ENCODE results near the gene DICER1.
"Not testable (repeated sequence)": the region's sequence is repeated elsewhere in the genome, so short reads cannot be mapped to it uniquely, and the experiment has no call there.

The DICER1 gene

DNA sequence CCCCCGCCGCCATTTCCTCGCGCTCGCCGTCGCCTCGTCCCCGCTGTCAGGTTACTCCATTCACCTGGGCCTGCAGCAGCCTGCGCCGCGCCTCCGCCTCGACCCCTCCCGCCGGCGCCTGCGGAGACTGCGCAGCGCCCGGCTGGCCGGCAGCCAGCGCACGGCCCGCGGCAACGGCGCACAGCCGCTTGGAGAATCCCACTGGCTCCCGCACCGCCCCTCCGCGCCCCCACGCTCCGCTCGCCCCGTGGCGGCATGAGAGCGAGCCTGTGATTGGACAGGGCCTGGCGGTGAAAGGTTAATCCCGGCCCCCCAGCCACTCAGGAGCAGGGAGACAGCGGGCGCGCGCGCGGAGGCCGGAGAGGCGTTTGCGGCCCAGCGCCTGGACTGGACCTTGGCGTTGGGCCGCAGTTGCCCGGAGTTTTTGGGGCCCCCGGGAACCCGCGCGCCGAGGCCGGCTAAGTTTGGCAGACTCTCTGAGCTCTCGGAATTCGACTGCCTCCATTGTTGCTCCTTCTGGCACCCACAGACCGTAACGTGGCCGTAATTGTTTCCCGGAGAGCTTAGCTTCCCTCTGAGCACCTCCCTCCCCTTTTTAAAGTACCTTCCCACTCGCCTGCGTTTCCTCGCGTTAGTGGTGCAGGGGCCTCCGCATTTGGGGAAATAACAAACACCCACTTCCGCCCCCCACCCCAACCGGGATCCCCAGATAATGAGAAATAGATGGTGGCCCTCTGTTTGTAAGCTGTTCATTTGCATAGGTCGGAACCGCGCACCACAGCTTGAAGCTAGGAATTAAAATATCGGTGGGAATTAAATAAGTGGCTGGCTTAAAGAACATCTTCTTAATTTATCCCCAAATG lies at the start of gene DICER1:
Gene DICER1 (minus strand): TSS at position 203 of the 863 bp plus-strand sequence. CDS start 24,071 bp downstream, outside the sequence.
- DNase-seq: peak; percentile 83

DNA sequence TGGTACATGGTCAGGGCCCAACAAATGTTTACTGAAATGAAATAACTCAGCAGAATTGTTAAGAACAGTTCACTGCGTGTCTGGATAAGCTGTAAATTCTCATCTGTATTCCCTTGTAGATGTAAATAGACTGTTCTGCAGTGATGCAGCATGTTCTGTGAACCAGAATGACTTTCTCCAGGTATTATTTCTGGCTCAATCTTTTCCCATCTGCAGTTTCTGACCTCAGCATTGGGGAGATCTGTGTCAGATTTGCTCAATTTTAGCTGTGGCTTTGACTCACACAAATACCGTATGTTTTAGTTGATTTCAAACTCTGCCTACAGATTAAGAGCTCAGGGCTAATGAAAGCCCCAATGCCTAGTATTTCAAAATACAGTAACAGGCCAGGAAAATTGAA lies 49.2 kb upstream of the DICER1 start:
- DNase-seq: no peak

DNA sequence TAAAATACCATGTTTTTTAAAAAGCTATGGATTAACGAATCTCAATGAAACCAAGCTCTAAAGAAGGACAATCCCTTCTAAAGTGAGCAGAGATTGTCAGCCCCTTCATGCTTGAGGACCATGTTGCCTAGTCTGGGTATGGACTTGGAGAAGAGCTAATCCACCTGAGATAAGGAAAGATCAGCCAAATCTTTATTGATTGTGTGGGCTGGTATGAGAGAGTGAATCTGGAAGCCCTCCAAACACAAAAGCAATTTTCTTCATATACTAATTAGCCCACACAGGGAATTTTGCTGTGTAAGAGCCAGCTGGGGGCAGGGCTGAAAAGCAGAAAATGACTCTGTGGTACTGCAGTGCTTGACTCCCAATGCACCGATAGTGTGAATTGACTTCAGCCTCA lies 47.4 kb upstream of the DICER1 start:
- DNase-seq: no peak

DNA sequence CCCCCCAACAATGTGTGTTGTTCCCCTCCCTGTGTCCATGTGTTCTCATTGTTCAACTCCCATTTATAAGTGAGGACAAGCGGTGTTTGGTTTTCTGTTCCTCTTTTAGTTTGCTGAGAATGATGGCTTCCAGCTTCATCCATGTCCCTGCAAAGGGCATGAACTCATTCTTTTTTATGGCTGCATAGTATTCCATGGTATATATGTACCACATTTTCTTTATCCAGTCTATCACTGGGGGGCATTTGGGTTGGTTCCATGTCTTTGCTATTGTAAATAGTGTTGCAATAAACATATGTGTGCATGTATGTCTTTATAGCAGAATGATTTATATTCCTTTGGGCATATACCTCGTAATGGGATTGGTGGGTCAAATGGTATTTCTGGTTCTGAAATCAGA lies 44.4 kb upstream of the DICER1 start:
- not testable (repeated sequence) for DNase-seq

GRCh38 chr14:95200404-95200803 lies 43.1 kb upstream of the DICER1 start:
- DNase-seq: no peak

GRCh38 chr14:95199298-95199983 lies 42.1 kb upstream of the DICER1 start:
- no peak for DNase-seq

DNA sequence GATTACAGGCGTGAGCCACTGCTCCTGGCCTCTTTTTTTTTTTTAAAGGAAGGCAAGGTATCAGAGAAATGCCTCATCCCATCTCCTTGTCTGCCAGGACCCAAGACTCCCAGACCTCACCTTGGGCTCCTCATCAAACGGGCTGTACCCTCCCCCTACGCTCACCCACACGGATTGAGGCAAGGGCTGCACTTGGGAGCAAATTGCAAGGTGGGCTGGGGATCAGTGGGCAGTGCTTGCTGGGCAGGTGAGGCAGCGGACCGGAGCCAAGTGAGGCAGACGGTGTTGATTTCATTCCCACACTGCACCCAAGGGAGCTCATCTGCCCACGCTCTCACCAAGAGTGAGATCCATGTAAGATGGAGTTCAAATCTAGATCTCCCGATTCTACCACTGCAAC lies 41.0 kb upstream of the DICER1 start:
- no peak for DNase-seq

DNA sequence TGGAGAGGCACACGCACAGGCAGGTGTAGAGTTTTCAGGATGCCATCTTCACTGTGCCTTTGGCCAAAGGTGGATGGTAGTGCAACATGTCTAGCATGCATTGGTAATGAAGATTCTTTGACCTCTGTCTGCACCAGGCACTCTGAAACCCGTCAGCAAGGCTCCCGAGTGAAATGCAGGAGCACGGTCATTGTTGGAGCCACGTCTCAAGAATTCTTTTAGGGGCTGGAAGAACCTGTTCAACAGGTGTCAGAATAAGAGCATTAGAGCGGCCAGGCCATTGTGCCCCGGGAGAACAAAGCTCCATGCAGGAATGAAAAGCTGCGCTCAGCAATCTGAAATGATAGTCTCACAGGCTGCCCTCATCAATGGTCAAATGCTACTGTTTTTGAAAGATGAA lies 40.2 kb upstream of the DICER1 start:
- no peak for DNase-seq

DNA sequence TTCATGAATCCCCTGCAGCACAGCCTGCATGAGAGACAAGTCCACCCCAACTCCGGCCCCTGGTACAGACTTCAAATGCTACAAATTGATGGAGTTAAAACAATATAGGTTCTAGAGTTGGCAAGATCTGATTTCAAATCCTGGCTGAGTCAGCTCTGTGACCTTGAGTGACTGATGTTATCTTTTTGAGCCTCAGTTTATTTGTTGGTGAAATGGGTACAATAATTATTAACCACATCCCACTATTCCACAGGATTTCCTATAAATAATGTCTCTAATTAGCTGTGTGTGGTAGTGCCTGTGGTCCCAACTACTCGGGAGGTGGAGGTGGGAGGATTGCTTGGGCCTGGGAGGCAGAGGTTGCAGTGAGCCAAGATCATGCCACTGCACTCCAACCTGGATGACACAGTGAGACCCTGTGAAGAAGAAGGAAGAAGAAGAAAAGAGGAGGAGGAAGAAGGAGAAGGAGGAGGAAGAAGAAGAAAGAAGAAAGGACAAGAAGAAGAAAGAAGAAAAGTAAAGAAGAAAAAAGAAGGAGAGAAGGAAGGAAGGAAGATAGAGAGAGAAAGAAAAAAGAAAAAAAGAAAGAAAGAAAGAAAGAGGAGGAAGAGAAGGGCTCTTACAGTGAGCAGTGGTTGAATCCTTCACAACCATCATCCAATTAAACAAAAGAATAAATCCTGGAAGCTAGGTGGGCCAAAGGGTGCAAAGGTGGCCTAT lies 39.7 kb upstream of the DICER1 start:
- no peak for DNase-seq

DNA sequence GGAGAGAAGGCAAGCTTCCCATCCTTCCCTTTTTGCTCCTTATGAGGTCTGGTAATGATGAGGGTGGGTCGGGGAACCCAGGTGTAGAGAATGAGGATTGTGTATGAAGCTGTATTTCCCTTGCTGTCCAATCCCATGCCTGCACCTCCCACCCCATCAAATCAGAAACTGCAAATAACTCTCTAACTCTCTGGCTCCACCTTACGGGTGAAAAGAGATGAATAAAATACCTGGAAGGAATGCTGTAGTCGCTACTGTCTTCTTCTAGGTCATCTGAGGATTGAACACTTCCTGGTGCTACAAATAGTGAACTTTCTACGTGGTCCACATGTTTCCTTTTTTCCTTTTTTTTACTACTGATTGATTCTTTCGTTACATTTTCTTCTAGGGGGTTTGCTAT lies 38.9 kb upstream of the DICER1 start:
- no peak for DNase-seq

DNA sequence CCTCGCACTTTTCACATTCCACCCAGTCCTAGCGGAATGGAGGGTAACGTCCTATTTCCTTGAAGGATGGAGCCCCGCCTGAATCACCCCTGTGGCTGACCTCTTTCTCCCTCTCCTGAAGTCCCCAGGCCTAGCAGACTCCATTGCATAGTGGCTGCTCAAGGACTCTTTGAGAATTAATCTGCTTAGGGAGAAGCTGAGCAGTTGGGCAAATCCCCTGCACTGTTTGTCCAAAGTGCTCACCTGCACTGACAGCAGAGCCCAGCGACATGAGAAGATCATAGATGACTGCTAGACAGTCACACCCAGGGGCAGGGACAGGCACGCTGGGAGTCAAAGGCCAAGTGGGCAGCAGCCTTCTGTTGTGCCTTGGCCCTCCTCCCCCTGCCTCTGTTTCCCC lies 37.7 kb upstream of the DICER1 start:
- no peak for DNase-seq

DNA sequence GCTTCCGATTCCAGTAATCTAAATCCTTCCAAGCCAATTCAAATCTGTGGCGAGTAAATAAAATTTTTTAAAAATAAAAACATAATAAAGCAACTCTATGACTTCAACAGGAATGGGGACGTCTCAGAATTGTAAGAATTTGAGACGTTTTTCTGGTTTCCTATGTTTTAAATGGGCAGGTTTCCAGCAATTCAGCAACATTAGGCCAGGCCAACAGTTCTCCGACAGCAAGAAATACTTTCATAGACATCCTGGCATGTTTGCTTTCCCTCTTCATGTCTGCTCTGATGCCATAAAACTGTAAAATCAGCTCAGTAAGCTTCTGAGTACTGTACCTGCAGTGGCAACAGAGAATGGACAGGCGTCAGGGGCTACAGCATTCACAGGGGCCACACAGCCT lies 35.8 kb upstream of the DICER1 start:
- DNase-seq: no peak

DNA sequence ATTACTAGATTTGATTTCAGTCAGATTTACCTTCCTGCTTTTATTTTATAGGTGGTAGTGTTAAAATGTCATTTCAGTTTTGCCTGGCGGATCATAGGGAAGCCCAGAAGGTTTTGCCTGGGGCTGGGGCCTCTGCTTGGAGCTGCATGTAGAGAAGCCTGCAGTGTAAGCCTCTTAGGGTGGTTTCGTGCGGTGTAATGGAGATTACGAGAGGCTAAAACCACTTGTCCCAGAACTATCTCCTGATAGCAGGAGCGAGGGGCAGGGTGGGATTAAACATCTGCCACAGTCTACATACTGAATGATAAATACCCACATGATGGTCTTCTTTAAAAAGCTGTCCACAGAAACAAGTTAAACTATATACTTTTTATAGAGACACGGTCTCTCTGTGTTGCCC lies 35.0 kb upstream of the DICER1 start:
- no peak for DNase-seq

- no peak for DNase-seq
Observed at GRCh38 chr14:95191445-95192199, 34.3 kb upstream of the DICER1 start.

DNA sequence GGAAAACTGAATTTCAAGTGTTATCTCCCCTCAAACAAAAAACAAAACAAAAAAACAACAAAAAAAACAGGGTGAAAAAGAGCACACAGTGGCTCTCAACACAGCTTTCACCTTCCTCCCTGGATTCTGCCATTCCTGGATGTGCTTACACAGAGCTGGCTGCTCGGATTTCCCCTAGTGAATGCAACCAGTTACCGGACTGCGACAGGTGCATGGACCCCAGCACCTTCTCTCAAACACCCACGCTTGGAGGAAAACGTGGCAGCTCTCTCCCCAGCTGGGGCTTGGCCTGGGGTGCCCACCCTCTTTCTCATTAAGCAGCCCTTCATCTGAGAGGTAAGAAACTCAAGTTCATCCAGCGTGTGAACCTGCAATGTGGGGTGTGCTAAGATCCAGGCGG lies 33.5 kb upstream of the DICER1 start:
- no peak for DNase-seq

GRCh38 chr14:95190346-95190840 lies 33.1 kb upstream of the DICER1 start:
- no peak for DNase-seq

DNA sequence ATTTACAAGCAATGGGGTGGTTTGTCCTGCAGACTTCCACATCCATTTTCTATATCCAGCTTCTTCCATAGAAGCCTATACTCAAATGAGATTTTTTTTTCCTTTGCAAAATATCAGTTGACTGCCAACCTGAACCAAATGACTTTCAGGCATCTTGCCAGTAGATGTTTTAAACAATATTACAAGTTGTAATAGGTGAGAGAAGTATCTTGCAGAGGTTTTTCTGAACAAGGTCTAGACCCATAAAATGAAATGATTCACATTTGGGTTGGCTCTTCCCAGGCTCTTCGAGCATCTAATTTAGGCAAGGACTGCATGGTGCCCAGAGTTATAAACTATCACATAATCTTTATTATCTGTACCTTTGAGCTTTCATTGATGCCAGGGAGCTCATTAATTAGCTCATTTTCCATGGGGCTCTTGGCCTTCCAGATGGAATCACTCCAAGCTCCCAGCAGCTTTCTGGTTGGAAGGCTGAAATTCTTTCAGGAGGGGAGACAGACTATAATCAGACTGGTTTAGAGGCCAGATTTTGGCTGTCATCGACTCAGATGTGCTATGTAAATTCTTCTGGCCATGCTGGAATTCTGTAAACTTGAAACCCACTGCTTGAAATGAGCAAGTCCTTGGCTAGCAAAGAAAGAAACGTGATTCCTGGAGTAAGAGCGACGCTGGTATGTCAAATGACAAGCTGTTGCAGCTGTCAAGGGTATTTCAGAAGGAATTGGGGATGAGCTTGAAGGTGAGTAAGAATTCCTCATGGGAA lies 32.2 kb upstream of the DICER1 start:
- no peak for DNase-seq

DNA sequence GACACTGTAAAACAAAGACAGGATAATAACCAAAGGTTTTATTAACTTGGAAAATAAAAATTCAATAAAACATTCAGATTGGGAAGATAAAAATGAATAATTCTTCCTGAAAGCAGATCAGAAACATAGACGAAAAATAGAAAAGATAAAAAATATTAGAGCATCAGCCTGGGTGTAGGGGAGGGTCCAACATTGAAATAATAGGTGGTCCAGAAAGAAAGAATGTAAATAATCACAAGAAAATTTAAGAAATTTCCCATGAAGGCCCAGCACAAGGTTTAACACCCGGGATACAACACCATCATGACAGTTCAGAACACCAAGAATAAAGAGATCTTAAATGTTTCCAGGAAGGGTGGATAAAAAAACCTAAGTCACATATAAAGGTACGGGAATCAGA lies 31.1 kb upstream of the DICER1 start:
- no peak for DNase-seq

DNA sequence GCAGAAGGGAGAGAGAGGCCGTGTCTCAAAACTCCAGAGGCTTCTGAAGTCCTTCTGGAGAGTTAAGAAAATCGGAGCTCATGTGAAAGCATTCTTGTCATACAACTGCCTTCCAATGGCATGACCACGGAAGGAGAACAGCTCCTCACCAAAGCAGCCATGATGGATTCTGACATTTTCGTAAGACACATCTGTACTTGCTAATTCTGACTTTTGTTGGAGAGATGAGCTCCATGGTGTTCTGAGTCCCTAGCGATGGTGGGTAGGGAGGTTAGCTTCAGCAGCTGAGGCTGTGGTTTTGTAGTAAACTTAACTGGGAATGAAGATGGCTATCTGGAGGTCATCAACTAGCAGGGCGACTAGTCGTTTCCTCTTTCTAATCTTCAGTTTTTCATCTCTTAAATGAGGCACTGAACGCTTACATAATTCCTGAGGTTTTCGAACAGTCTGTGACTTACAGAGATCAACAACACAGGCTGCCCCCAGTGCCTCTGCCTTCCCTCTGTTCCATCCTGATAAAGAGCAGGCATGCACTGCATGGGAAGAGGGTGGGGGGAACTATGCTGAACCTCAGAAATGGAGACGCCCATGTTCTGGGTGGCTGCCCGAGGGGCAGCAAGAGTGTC lies 28.6 kb upstream of the DICER1 start:
- DNase-seq: no peak

DNA sequence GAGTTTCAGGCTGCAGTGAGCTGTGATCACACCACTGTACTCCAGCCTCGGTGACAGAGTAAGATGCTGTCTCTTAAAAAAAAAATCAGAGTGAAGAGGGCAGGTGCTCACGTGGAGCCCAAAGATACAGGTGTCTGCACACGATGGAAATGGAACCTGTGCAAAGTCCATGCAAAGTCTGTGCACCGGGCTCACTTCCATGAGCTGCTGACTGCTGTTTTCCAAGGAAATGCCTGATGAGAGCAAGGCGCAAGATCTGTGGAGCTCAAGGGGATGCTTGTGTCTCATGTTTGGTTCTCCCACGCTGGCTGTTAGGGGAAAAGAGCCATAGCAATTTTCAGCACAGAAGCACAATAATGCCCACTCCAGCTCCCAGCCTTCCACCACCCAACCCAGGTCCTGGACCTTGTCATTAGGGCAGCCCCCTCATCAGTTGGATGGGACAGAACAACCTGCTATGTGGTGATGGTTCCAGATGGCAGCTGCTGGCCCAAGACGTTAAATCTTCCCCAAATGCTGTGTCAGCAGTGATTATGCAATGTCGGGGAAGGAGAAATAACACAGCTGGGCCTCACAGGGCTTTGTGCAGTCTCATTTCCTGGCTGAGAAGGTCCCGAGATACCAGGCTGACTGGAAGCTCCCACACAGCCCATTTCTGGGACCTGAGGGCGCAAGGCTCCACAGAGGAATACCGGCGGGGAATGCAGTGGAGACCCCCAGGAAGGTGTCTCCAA lies 27.9 kb upstream of the DICER1 start:
- no peak for DNase-seq

GRCh38 chr14:95184413-95184790 lies 27.1 kb upstream of the DICER1 start:
- DNase-seq: no peak
